SK-N-SH (cell line): Measurements from ENCODE around the gene TYW1B. TPM values are rescaled to one million over a fixed set of nuclear protein-coding genes. Genes with fewer than 3 reads are reported as not detected.
"Not testable (repeated sequence)": the region's sequence is repeated elsewhere in the genome, so short reads cannot be mapped to it uniquely, and the experiment has no call there.

Experiments
- CTCF ChIA-PET: fragments of 300-600, 350-600 bp; formaldehyde crosslinking; extraction: SDS; loops from one replicate; lab custom pipeline; 2021; lab: Yijun Ruan, JAX
- POLR2A ChIA-PET: fragments of 350-600 bp; sonication (Branson Sonifier 250); formaldehyde crosslinking; extraction: SDS; loops from one replicate; lab custom pipeline; 2020; ENCODE audit warnings: antibody characterized with exemption, inconsistent platforms; lab: Yijun Ruan, JAX
- DNase-seq: peaks from one replicate; pipeline ENCODE4 v3.0.0; 2012
- H2AFZ ChIP-seq: fragments of 200-600 bp; sonication (generic); 2 replicates; pipeline ENCODE4 v1.8.1; 2016; ENCODE audit warnings: antibody characterized with exemption, mild to moderate bottlenecking, low read depth
- H3F3A ChIP-seq: fragments of 200-600 bp; sonication (generic); replicated peaks from 2 replicates; pipeline ENCODE3; 2016; ENCODE audit warnings: antibody characterized with exemption, mild to moderate bottlenecking; ENCODE audit not compliant: insufficient read depth
- H3K27ac ChIP-seq, 2 experiments: fragments of 200-500 bp in 1 of 2; fragments of 200-600 bp in 1 of 2; sonication (Bioruptor generic) in 1 of 2; sonication (generic), shearing (Covaris generic) in 1 of 2; 2 replicates each; pipeline versions ENCODE4 v1.5.1 to v1.6.1; 2014 to 2016; ENCODE audit warnings: low read depth in 2 of 2, inconsistent platforms in 1 of 2, low read length in 1 of 2, mild to moderate bottlenecking in 1 of 2, mixed read lengths in 1 of 2
- H3K27me3 ChIP-seq: fragments of 200-600 bp; sonication (generic), shearing (Covaris generic); 2 replicates; pipeline ENCODE4 v1.6.1; 2016; ENCODE audit warnings: mixed run types; ENCODE audit not compliant: insufficient read depth
- H3K36me3 ChIP-seq, 2 experiments: fragments of 200-500 bp in 1 of 2; fragments of 200-600 bp in 1 of 2; sonication (Bioruptor generic) in 1 of 2; sonication (generic) in 1 of 2; replicated peaks in 1 of 2; 2 replicates each; pipeline versions ENCODE3 to v1.5.1; 2014 to 2016; ENCODE audit warnings: low read length in 1 of 2, mild to moderate bottlenecking in 1 of 2; ENCODE audit not compliant: insufficient read depth in 2 of 2, control insufficient read depth in 1 of 2
- H3K4me1 ChIP-seq, 2 experiments: fragments of 200-500 bp in 1 of 2; fragments of 200-600 bp in 1 of 2; sonication (Bioruptor generic) in 1 of 2; sonication (generic), shearing (Covaris generic) in 1 of 2; 2 replicates each; pipeline versions ENCODE4 v1.5.1 to v1.6.1; 2014 to 2016; ENCODE audit warnings: low read depth in 1 of 2, low read length in 1 of 2, mixed run types in 1 of 2; ENCODE audit not compliant: insufficient read depth in 2 of 2, control insufficient read depth in 1 of 2
- H3K4me2 ChIP-seq: fragments of 200-600 bp; sonication (generic), shearing (Covaris generic); 2 replicates; pipeline ENCODE4 v1.6.1; 2017; ENCODE audit warnings: mixed run types
- H3K4me3 ChIP-seq, 2 experiments: fragments of 200-500 bp in 1 of 2; fragments of 200-600 bp in 1 of 2; sonication (Bioruptor generic) in 1 of 2; sonication (generic), shearing (Covaris generic) in 1 of 2; 2 replicates each; pipeline versions ENCODE4 v1.5.1 to v1.8.1; 2014 to 2016; ENCODE audit warnings: low read depth in 2 of 2, inconsistent platforms in 1 of 2, low read length in 1 of 2, mild to moderate bottlenecking in 1 of 2, mixed read lengths in 1 of 2, moderate library complexity in 1 of 2
- H3K79me2 ChIP-seq: fragments of 200-600 bp; sonication (generic); 2 replicates; pipeline ENCODE4 v1.8.1; 2017; ENCODE audit warnings: mild to moderate bottlenecking; ENCODE audit not compliant: insufficient read depth
- H3K9ac ChIP-seq: fragments of 200-600 bp; sonication (generic); 2 replicates; pipeline ENCODE4 v1.6.1; 2017; ENCODE audit warnings: mixed run types
- H3K9me2 ChIP-seq: fragments of 200-600 bp; sonication (generic); 2 replicates; pipeline ENCODE4 v1.6.1; 2017; ENCODE audit warnings: mixed run types
- H3K9me3 ChIP-seq: fragments of 200-600 bp; sonication (generic); 2 replicates; pipeline ENCODE4 v1.6.1; 2017; ENCODE audit warnings: mixed run types, mild to moderate bottlenecking, moderate library complexity
- H4K20me1 ChIP-seq: fragments of 200-600 bp; sonication (generic); 2 replicates; pipeline ENCODE4 v1.6.1; 2017; ENCODE audit warnings: mild to moderate bottlenecking, mixed run types; ENCODE audit not compliant: insufficient read depth
- EP300 ChIP-seq, 2 experiments: IDR thresholded peaks; 2 replicates each; pipeline versions ENCODE4 v1.4.0 to v1.6.1; 2012; ENCODE audit warnings: borderline replicate concordance in 1 of 2, low read depth in 1 of 2, low read length in 1 of 2
- EZH2phosphoT487 ChIP-seq: fragments of 200-600 bp; sonication (generic); IDR thresholded peaks from 2 replicates; pipeline ENCODE4 v1.6.1; 2017; ENCODE audit warnings: low read depth, mixed run types, mild to moderate bottlenecking, antibody characterized with exemption, moderate library complexity, borderline replicate concordance
- FOXJ3 ChIP-seq: sonication (generic); formaldehyde crosslinking; IDR thresholded peaks from 2 replicates; pipeline ENCODE4 v1.5.1; 2020; ENCODE audit warnings: mild to moderate bottlenecking, missing genetic modification reagents
- FOXM1 ChIP-seq: IDR thresholded peaks from 2 replicates; pipeline ENCODE4 v1.4.0; 2012; ENCODE audit warnings: low read depth, mild to moderate bottlenecking
- GABPA ChIP-seq: IDR thresholded peaks from 2 replicates; pipeline ENCODE4 v1.4.0; 2012; ENCODE audit warnings: low read depth, mild to moderate bottlenecking
- GATA2 ChIP-seq: sonication (generic); formaldehyde crosslinking; IDR thresholded peaks from 2 replicates; pipeline ENCODE4 v1.5.0; 2020; ENCODE audit warnings: mild to moderate bottlenecking, missing genetic modification reagents
- MEF2A ChIP-seq: IDR thresholded peaks from 2 replicates; pipeline ENCODE4 v1.4.0; 2012; ENCODE audit warnings: low read depth, borderline replicate concordance
- MXI1 ChIP-seq: IDR thresholded peaks from 2 replicates; pipeline ENCODE4 v1.6.1; 2012; ENCODE audit warnings: mild to moderate bottlenecking, low read depth, low read length, improper control_type of control experiment
- POLR2AphosphoS5 ChIP-seq: IDR thresholded peaks from 2 replicates; pipeline ENCODE4 v1.6.1; 2012; ENCODE audit warnings: low read depth, low read length
- RAD21 ChIP-seq: IDR thresholded peaks from 2 replicates; pipeline ENCODE4 v1.6.1; 2012; ENCODE audit warnings: mild to moderate bottlenecking, low read length
- RFX5 ChIP-seq: IDR thresholded peaks from 2 replicates; pipeline ENCODE4 v1.6.1; 2012; ENCODE audit warnings: mild to moderate bottlenecking, improper control_type of control experiment, low read length
- RXRA ChIP-seq: IDR thresholded peaks from 2 replicates; pipeline ENCODE4 v1.4.0; 2012; ENCODE audit warnings: low read depth, mild to moderate bottlenecking, borderline replicate concordance
- TAF1 ChIP-seq: IDR thresholded peaks from 2 replicates; pipeline ENCODE4 v1.6.1; 2012; ENCODE audit warnings: low read depth, mild to moderate bottlenecking, low read length, moderate library complexity, borderline replicate concordance
- TEAD4 ChIP-seq: IDR thresholded peaks from 2 replicates; pipeline ENCODE4 v1.4.0; 2012; ENCODE audit warnings: mild to moderate bottlenecking, borderline replicate concordance; ENCODE audit not compliant: insufficient read depth
- USF1 ChIP-seq: IDR thresholded peaks from 2 replicates; pipeline ENCODE4 v1.4.0; 2012; ENCODE audit warnings: low read depth, borderline replicate concordance
- YY1 ChIP-seq: IDR thresholded peaks from 2 replicates; pipeline ENCODE4 v1.4.0; 2012; ENCODE audit warnings: low read depth, mild to moderate bottlenecking
- WGBS: methylation state at CpG from one replicate; pipeline ENCODE4 v1.1.6; 2017; ENCODE audit warnings: low lambda C conversion rate; 5-methylcytosine and 5-hydroxymethylcytosine counted together
- polyA plus RNA-seq, 3 experiments: library from polyadenylated mRNA; depleted of rRNA; stranded (reverse); fragments of >200 nt; gene quantifications; 2 replicates each; pipeline ENCODE4 v1.2.3, GENCODE V29; 2012

Gene TYW1B
- polyA plus RNA-seq, 1 of the 3 experiments (the other 2 are of a cell fraction): 1.4 TPM

DNA sequence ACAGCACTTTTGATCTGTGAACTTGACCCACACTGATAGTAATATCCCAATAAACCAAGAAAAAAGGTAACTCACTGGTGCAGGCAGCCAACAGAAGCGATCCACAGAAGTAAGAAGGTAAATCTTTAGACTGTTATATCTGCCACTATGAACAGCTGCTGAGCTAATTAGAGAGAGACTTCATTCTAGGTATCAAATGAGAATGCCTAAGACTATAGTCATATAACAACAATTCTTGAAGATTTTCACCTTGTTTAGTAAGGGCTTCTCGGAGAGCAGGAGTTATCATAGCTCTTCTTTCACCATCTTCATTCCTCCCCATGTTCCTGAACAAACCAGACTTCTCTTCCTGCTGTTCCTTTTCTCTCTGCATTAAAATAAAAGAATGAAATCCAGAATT lies 50.8 kb downstream of the TYW1B start:
- peaks cover 0 to 20% of the 10 kb centered on the region in 2 experiments for H3K36me3 ChIP-seq
- H3K4me3 ChIP-seq, H2AFZ ChIP-seq, H3K9ac ChIP-seq, H3K79me2 ChIP-seq, H3K4me1 ChIP-seq, H3K9me3 ChIP-seq, H4K20me1 ChIP-seq, CTCF ChIA-PET, H3K27ac ChIP-seq, H3F3A ChIP-seq, H3K9me2 ChIP-seq, H3K27me3 ChIP-seq, H3K4me2 ChIP-seq, DNase-seq, POLR2A ChIA-PET: not testable (repeated sequence)
- WGBS: 100% methylated on average over 2 of the region's 2 CpGs

DNA sequence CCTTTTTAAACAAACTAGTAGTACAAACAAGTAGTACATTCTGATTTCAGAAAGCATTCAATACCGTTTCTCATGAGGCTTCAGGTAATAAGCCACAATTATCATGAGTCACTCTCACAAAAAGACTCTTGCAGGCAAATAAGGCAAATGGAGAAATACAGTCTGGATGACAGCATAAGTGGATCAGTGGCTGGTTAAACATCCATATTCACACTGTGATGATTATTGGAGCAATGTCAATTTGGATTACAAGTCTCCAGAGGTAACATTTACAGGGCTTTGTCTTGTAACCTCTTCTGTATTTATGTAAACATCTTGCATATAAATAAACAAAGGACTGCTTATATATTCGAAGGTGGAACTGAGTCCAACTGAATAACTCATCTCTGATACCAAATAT lies 55.4 kb downstream of the TYW1B start:
- WGBS: 57% methylated on average over 2 of the region's 2 CpGs

GRCh38 chr7:72766994-72767393 lies 61.0 kb downstream of the TYW1B start:
- H3K9me2 ChIP-seq, H3K79me2 ChIP-seq: not testable (repeated sequence)

More for the DNA sequence above, 55.4 kb downstream of the TYW1B start:
- H3K27me3 ChIP-seq, H3K4me3 ChIP-seq, H3K79me2 ChIP-seq, H3K9me3 ChIP-seq, H2AFZ ChIP-seq, H3K9ac ChIP-seq, CTCF ChIA-PET, H4K20me1 ChIP-seq, DNase-seq, H3K9me2 ChIP-seq, H3K27ac ChIP-seq, POLR2A ChIA-PET, H3K4me2 ChIP-seq, H3F3A ChIP-seq, H3K4me1 ChIP-seq: not testable (repeated sequence)
- H3K36me3 ChIP-seq: peaks cover 0 to 24% of the 10 kb centered on the region in 2 experiments

GRCh38 chr7:72760602-72761001 lies 67.4 kb downstream of the TYW1B start:
- Histone ChIP-seq H3F3A (peaks cover 5% of the 10 kb centered on the region), H3K79me2 (no peaks in the 10 kb centered on the region), H3K27ac (no peak overlapping the region), H3K4me2 (no peak overlapping the region), H3K4me1 (no peaks in the 10 kb centered on the region), H3K9ac (no peak overlapping the region), H4K20me1 (no peaks in the 10 kb centered on the region), H3K9me3 (no peaks in the 10 kb centered on the region), H2AFZ (no peak overlapping the region), H3K9me2 (no peaks in the 10 kb centered on the region), H3K4me3 (no peak overlapping the region), H3K27me3 (no peaks in the 10 kb centered on the region), H3K36me3 (peaks cover 0 to 7% of the 10 kb centered on the region in 2 experiments)
- DNase-seq: no peak
- WGBS: 65% methylated on average over 2 of the region's 2 CpGs
- ChIA-PET POLR2A (no interaction called here), CTCF (no interaction called here)
- no peak for TF ChIP-seq YY1
- TF ChIP-seq RFX5: no peak
- no peak for TF ChIP-seq RXRA
- no peak for TF ChIP-seq GABPA
- TF ChIP-seq GATA2 (CRISPR knock-in tag): no peak
- no peak for TF ChIP-seq TAF1
- no peak for TF ChIP-seq EP300 (IDR thresholded peaks at IDR 0.05; ENCODE audit: borderline replicate concordance in 1 of 2, low read depth in 1 of 2, low read length in 1 of 2)
- no peak for TF ChIP-seq MEF2A
- no peak for TF ChIP-seq TEAD4
- TF ChIP-seq MXI1: no peak
- no peak for TF ChIP-seq RAD21
- TF ChIP-seq POLR2AphosphoS5: no peak
- no peak for TF ChIP-seq FOXJ3 (CRISPR knock-in tag)
- no peak for TF ChIP-seq FOXM1
- no peak for TF ChIP-seq USF1
- TF ChIP-seq EZH2phosphoT487: no peak

More at GRCh38 chr7:72766994-72767393, 61.0 kb downstream of the TYW1B start:
- H3K4me2 ChIP-seq, H2AFZ ChIP-seq, H3K27me3 ChIP-seq, H3K36me3 ChIP-seq, POLR2A ChIA-PET, DNase-seq, H3K4me1 ChIP-seq, H3K9me3 ChIP-seq, H3K27ac ChIP-seq, H4K20me1 ChIP-seq, CTCF ChIA-PET, H3K9ac ChIP-seq, H3K4me3 ChIP-seq, H3F3A ChIP-seq: not testable (repeated sequence)
- 97% methylated on average over 5 of the region's 5 CpGs for WGBS
